Endothelial cell of umbilical vein (primary cell): ENCODE results near the gene LRP1B. TPM values are rescaled to one million over a fixed set of nuclear protein-coding genes. Genes with fewer than 3 reads are reported as not detected.
"Not testable (repeated sequence)": the region's sequence is repeated elsewhere in the genome, so short reads cannot be mapped to it uniquely, and the experiment has no call there.

Source experiments
- BruUV-seq: library from RNA; stranded (reverse); fragments of 400-500 nt; replicated peaks from 2 replicates; lab custom pipeline; 2021; lab: Mats Ljungman, UMichigan
- CTCF ChIA-PET: fragments of 300-600, 350-600 bp; sonication (Branson Sonifier 250); formaldehyde crosslinking; loops from one replicate; lab custom pipeline; 2021; ENCODE audit warnings: antibody characterized with exemption, inconsistent platforms; lab: Charles Lee
- POLR2A ChIA-PET: fragments of 300-600, 350-600 bp; sonication (Branson Sonifier 250); formaldehyde crosslinking; loops from one replicate; lab custom pipeline; 2021; ENCODE audit warnings: antibody characterized with exemption, inconsistent platforms; lab: Charles Lee
- DNase-seq: peaks from one replicate; pipeline ENCODE4 v3.0.0-alpha.2; 2011; ENCODE audit warnings: low read depth, low spot score
- FAIRE-seq: peaks from 2 replicates; lab custom pipeline; 2011; peaks lifted over from hg19 to GRCh38; lab: Jason Lieb, UNC
- H2AFZ ChIP-seq: 2 replicates; pipeline ENCODE4 v1.6.0; 2012; ENCODE audit warnings: low read depth, low read length, control low read depth, inconsistent platforms
- H3K27ac ChIP-seq: 2 replicates; pipeline ENCODE4 v1.5.1; 2011; ENCODE audit warnings: low read depth, mild to moderate bottlenecking, control low read depth, low read length, moderate library complexity; ENCODE audit not compliant: insufficient read depth
- H3K27me3 ChIP-seq, 2 experiments: 2 replicates each; pipeline versions ENCODE4 v1.6.0 to v1.6.1; 2011; ENCODE audit warnings: low read length in 2 of 2, mixed read lengths in 1 of 2; ENCODE audit not compliant: control insufficient read depth in 2 of 2, insufficient read depth in 2 of 2
- H3K36me3 ChIP-seq, 2 experiments: 2 replicates in 1 of 2; 3 replicates in 1 of 2; pipeline ENCODE4 v1.5.1; 2011; ENCODE audit warnings: low read length in 2 of 2, mild to moderate bottlenecking in 1 of 2, moderate library complexity in 1 of 2; ENCODE audit not compliant: control insufficient read depth in 2 of 2, insufficient read depth in 2 of 2; ENCODE audit errors: extremely low read depth in 1 of 2
- H3K4me1 ChIP-seq: 3 replicates; pipeline ENCODE4 v1.5.1; 2011; ENCODE audit warnings: mild to moderate bottlenecking, low read length; ENCODE audit not compliant: control insufficient read depth, insufficient read depth; ENCODE audit errors: extremely low read depth
- H3K4me2 ChIP-seq: 2 replicates; pipeline ENCODE4 v1.6.1; 2011; ENCODE audit warnings: low read length, control low read depth, mixed read lengths; ENCODE audit not compliant: insufficient read depth
- H3K4me3 ChIP-seq, 3 experiments: fragments of 200-600 bp in 1 of 3; sonication (generic), shearing (Covaris generic) in 1 of 3; replicated peaks in 1 of 3; 2 replicates each; pipeline ENCODE4 v1.5.1; 2011 to 2016; ENCODE audit warnings: control low read depth in 3 of 3, low read length in 3 of 3, mild to moderate bottlenecking in 2 of 3, inconsistent platforms in 1 of 3, low read depth in 1 of 3, moderate library complexity in 1 of 3; ENCODE audit not compliant: insufficient read depth in 1 of 3
- H3K79me2 ChIP-seq: 2 replicates; pipeline ENCODE4 v1.6.0; 2012; ENCODE audit warnings: low read length, inconsistent platforms; ENCODE audit not compliant: control insufficient read depth, insufficient read depth
- H3K9ac ChIP-seq: replicated peaks from 2 replicates; pipeline ENCODE3; 2011; ENCODE audit warnings: low read length, control low read depth; ENCODE audit not compliant: insufficient read depth; ENCODE audit errors: extremely low read depth
- H3K9me1 ChIP-seq: replicated peaks from 3 replicates; pipeline ENCODE4 v1.6.0; 2011; ENCODE audit warnings: mild to moderate bottlenecking, low read length; ENCODE audit not compliant: control insufficient read depth, insufficient read depth; ENCODE audit errors: extremely low read depth
- H3K9me3 ChIP-seq: replicated peaks from 2 replicates; pipeline ENCODE4 v1.5.1; 2012; ENCODE audit warnings: low read length, inconsistent platforms; ENCODE audit not compliant: control insufficient read depth, insufficient read depth
- H4K20me1 ChIP-seq: replicated peaks from 2 replicates; pipeline ENCODE3; 2011; ENCODE audit warnings: mild to moderate bottlenecking, low read length; ENCODE audit not compliant: control insufficient read depth, insufficient read depth; ENCODE audit errors: extremely low read depth
- CTCF ChIP-seq, 2 donors: IDR thresholded peaks; 1 replicate in 1 of 2; 2 replicates in 1 of 2; pipeline ENCODE4 v1.5.1; 2011; ENCODE audit warnings: low read length in 2 of 2, mild to moderate bottlenecking in 2 of 2, moderate library complexity in 2 of 2, control low read depth in 1 of 2, inconsistent platforms in 1 of 2, low read depth in 1 of 2; ENCODE audit not compliant: insufficient read depth in 1 of 2; ENCODE audit errors: extremely low read depth in 1 of 2
- EZH2 ChIP-seq: IDR thresholded peaks from 2 replicates; pipeline ENCODE4 v1.6.1; 2012; ENCODE audit warnings: borderline replicate concordance, low read depth, mild to moderate bottlenecking, moderate library complexity, low read length, inconsistent platforms; ENCODE audit not compliant: severe bottlenecking
- FOS ChIP-seq: IDR thresholded peaks from 2 replicates; pipeline ENCODE4 v1.6.1; 2011; ENCODE audit warnings: mild to moderate bottlenecking, low read length, moderate library complexity, borderline replicate concordance; ENCODE audit not compliant: insufficient read depth
- GATA2 ChIP-seq: IDR thresholded peaks from 2 replicates; pipeline ENCODE4 v1.7.0; 2011; ENCODE audit warnings: low read depth, mild to moderate bottlenecking, moderate library complexity, mixed read lengths, low read length; ENCODE audit not compliant: insufficient read length, insufficient read depth
- JUN ChIP-seq: IDR thresholded peaks from 2 replicates; pipeline ENCODE4 v1.6.1; 2011; ENCODE audit warnings: borderline replicate concordance, low read depth; ENCODE audit not compliant: insufficient read length, insufficient read depth
- MYC ChIP-seq: IDR thresholded peaks from one replicate; pipeline ENCODE4 v1.6.1; 2011; ENCODE audit warnings: mild to moderate bottlenecking, low read depth, low read length
- POLR2A ChIP-seq: IDR thresholded peaks from 2 replicates; pipeline ENCODE4 v1.6.1; 2012; ENCODE audit warnings: low read depth, mild to moderate bottlenecking, control low read depth, low read length
- POLR2AphosphoS5 ChIP-seq: IDR thresholded peaks from 2 replicates; pipeline ENCODE4 v1.6.1; 2012; ENCODE audit warnings: low read depth, mild to moderate bottlenecking, control low read depth, low read length, moderate library complexity; ENCODE audit not compliant: insufficient read depth
- dilution Hi-C: fragments of 300-500 bp; cut with MboI; formaldehyde crosslinking; loops from one replicate; pipeline ENCODE4 v1.15.0; 2019; ENCODE audit warnings: low sequenced_read_pairs; ENCODE audit not compliant: extremely low pct_ligation_motif_present
- intact Hi-C: fragments of 100-400 bp; cut with micrococcal nuclease; formaldehyde crosslinking; loops from one replicate; pipeline ENCODE4 v1.10.0; 2022
- polyA plus RNA-seq, 4 experiments: library from polyadenylated mRNA; depleted of rRNA in 3 of 4; stranded (reverse) in 3 of 4; unstranded in 1 of 4; fragments of >200 nt; gene quantifications; 2 replicates each; pipeline versions ENCODE4 v1.2.1 to v1.2.3, GENCODE V29; 2011 to 2012; ENCODE audit warnings: missing spikeins in 1 of 4
- total RNA-seq: library from RNA; stranded (reverse); gene quantifications from 2 replicates; pipeline ENCODE4 v1.2.3, GENCODE V29; 2021
- TF ChIP-seq, protein P1 (sequence below): IDR thresholded peaks from 2 replicates; pipeline ENCODE4 v1.6.1; 2011; ENCODE audit not compliant: insufficient read depth, insufficient read length

The LRP1B gene
- total and polyA plus RNA-seq, 2 donors (not counting 3 experiments of a cell fraction or from before 2014, with no cell fraction given): 0.03 to 0.07 TPM

DNA sequence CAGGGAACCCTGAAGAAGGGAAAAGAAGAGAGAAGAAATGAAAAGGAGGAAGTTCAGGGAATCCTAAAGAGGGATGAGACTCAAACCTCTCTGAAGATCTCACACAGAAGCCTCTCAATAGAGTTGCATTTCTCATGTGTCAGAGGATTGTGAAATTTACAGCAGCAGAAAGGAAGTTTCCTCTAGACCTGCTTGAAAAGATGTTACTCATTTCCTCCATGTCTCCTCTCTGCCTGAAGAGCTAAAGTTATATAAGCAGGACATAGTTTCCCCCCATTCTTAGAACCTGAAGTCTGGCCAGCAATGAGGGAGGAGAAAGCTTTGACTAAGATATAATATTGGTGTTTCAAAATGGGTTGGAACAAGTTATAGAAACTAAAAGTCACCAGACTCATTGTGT lies 1155.6 kb downstream of the LRP1B start:
- Histone ChIP-seq H3K9me3 (no peaks in the 10 kb centered on the region), H3K27me3 (no peaks in the 10 kb centered on the region), H3K79me2 (no peaks in the 10 kb centered on the region), H3K9ac (no peak overlapping the region), H4K20me1 (no peaks in the 10 kb centered on the region), H3K4me3 (no peak overlapping the region), H3K9me1 (no peaks in the 10 kb centered on the region), H3K27ac (no peak overlapping the region), H2AFZ (peak overlapping the region; percentile 49), H3K4me2 (peak overlapping the region; percentile 28), H3K4me1 (no peaks in the 10 kb centered on the region), H3K36me3 (no peaks in the 10 kb centered on the region)
- no TSS peak for BruUV-seq
- DNase-seq (peak; percentile 56), FAIRE-seq (peak; percentile 69)
- ChIA-PET POLR2A (no interaction called here), CTCF (interaction anchor here (0.8 kb wide), 1 partner anchor 13 kb away, joined by 3 read pairs; no protein-coding TSS in a partner anchor)
- intact Hi-C loops (no loop called here), dilution Hi-C loops (no loop called here)
- peak; percentile 34 for TF ChIP-seq FOS
- TF ChIP-seq, protein P1, sequence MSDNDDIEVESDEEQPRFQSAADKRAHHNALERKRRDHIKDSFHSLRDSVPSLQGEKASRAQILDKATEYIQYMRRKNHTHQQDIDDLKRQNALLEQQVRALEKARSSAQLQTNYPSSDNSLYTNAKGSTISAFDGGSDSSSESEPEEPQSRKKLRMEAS: no peak

GRCh38 chr2:140972724-140973123 lies 1158.1 kb downstream of the LRP1B start:
- DNase-seq: no peak
- no peak overlapping the region for H3K4me3 ChIP-seq
- ChIA-PET POLR2A (no interaction called here), CTCF (interaction anchor here (1.0 to 1.2 kb wide), 2 partner anchors 16 to 109 kb away, joined by 3 read pairs; no protein-coding TSS in a partner anchor)
- intact Hi-C loops: no loop called here
- FAIRE-seq: no peak
- TF ChIP-seq, protein P1: no peak
- no peak for TF ChIP-seq POLR2AphosphoS5
- no peak for TF ChIP-seq JUN
- no peak for TF ChIP-seq MYC
- TF ChIP-seq POLR2A: no peak
- no peak for TF ChIP-seq CTCF (IDR thresholded peaks at IDR 0.05; ENCODE audit: extremely low read depth in 1 of 2, insufficient read depth in 1 of 2, low read depth in 1 of 2, low read length in 2 of 2)
- no peak for TF ChIP-seq EZH2
- TF ChIP-seq GATA2: no peak
- no peaks in the 10 kb centered on the region for H3K27me3 ChIP-seq
- H3K79me2 ChIP-seq: no peaks in the 10 kb centered on the region
- H3K4me2 ChIP-seq: no peak overlapping the region
- no peaks in the 10 kb centered on the region for H4K20me1 ChIP-seq
- no peaks in the 10 kb centered on the region for H3K9me1 ChIP-seq
- H3K9ac ChIP-seq: no peak overlapping the region
- no peak overlapping the region for H2AFZ ChIP-seq
- BruUV-seq: no TSS peak
- no peaks in the 10 kb centered on the region for H3K9me3 ChIP-seq
- no peaks in the 10 kb centered on the region for H3K36me3 ChIP-seq
- no peaks in the 10 kb centered on the region for H3K4me1 ChIP-seq
- dilution Hi-C loops: no loop called here
- no peak overlapping the region for H3K27ac ChIP-seq

- H3K4me3 ChIP-seq, H3K4me2 ChIP-seq, H3K9me3 ChIP-seq, H3K27me3 ChIP-seq, H3K4me1 ChIP-seq, intact Hi-C loops, H3K36me3 ChIP-seq, H2AFZ ChIP-seq, H3K79me2 ChIP-seq, DNase-seq, H3K27ac ChIP-seq, POLR2A ChIA-PET, H3K9me1 ChIP-seq, BruUV-seq, dilution Hi-C loops, H3K9ac ChIP-seq, FAIRE-seq, H4K20me1 ChIP-seq, CTCF ChIA-PET: not testable (repeated sequence)
Measured at GRCh38 chr2:140964324-140964723, 1166.5 kb downstream of the LRP1B start.
